ENCODE data around the gene NRARP.

DNA sequence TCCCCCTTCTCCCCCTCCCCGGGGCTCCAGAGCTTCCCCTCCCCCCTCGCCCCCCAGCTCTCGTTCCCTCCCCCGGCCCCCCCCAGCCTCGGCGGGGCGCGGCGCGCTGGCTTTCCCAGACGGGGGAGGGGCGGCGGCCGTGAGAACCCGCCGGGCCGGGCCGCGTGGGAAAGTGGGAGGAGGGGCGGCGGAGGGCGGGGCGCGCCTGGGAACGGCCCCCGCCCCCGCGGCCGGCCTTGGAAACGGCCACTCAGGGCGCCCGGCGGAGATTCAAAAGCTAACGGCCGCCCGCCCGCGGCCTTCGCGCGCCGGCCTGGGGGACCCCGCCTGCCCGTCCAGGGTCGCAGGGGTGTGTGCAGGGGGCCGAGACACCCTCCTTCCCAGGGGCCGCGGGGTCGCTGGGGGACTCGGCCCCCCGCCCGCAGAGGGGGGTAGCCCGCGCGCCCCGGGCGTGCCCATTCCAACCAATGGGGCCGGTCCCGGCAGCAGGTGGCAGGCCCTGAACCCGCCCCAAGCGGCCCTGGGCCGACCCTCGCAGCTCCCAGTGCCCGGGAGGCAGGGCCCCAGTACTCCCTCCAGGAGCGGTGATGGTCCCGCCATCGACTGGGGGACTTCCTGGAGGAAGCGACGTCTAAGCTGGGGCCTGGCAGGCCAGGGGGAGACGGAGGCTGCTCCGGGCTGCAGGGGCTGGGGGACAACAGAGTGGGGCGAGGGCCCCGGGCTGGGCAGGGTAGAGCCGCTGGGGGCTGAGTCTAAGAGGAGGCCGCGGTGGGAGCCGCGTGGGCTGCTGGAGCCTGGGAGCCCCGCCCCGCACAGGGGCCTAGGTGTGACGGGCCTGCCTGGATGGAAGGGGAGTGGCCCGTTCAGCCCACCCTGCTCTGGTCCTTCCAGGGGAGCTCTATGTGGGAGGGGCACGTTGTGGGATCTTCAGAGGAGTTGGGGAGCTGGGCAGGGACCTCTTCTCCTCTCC lies 14.2 kb upstream of the NRARP start:
- TF ChIP-seq, protein P1, sequence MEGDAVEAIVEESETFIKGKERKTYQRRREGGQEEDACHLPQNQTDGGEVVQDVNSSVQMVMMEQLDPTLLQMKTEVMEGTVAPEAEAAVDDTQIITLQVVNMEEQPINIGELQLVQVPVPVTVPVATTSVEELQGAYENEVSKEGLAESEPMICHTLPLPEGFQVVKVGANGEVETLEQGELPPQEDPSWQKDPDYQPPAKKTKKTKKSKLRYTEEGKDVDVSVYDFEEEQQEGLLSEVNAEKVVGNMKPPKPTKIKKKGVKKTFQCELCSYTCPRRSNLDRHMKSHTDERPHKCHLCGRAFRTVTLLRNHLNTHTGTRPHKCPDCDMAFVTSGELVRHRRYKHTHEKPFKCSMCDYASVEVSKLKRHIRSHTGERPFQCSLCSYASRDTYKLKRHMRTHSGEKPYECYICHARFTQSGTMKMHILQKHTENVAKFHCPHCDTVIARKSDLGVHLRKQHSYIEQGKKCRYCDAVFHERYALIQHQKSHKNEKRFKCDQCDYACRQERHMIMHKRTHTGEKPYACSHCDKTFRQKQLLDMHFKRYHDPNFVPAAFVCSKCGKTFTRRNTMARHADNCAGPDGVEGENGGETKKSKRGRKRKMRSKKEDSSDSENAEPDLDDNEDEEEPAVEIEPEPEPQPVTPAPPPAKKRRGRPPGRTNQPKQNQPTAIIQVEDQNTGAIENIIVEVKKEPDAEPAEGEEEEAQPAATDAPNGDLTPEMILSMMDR (IDR thresholded peaks at IDR 0.05; ENCODE audit: low read depth, low read length), result no peak
- TF ChIP-seq EZH2phosphoT487 (IDR thresholded peaks at IDR 0.05; ENCODE audit: low read depth), result no peak
